ENCODE measurements around the gene MROH9.
A peak's percentile ranks its signal among the peaks of the same experiment; 100 is the strongest.

Gene MROH9

GRCh38 chr1:171084870-171085269 lies 149.5 kb downstream of the MROH9 start:
- Mint-ChIP-seq H3K4me1 (peaks cover 33% of the 10 kb centered on the region), H3K9me3 (no peaks in the 10 kb centered on the region), H3K36me3 (ENCODE audit: low read depth) (no peaks in the 10 kb centered on the region)

GRCh38 chr1:171087896-171088295 lies 152.6 kb downstream of the MROH9 start:
- no peak for TF ChIP-seq CTCF (IDR thresholded peaks at IDR 0.05; ENCODE audit: unreplicated experiment in 3 of 3)
- H3K4me1 Mint-ChIP-seq = peaks cover 17% of the 10 kb centered on the region
- no peak overlapping the region for H3K4me3 Mint-ChIP-seq
- H3K27me3 Mint-ChIP-seq (ENCODE audit: low read depth) = no peaks in the 10 kb centered on the region
- no peaks in the 10 kb centered on the region for H3K36me3 Mint-ChIP-seq (ENCODE audit: low read depth)
- H3K9me3 Mint-ChIP-seq = no peaks in the 10 kb centered on the region
- no peak overlapping the region for H3K27ac Mint-ChIP-seq

More at GRCh38 chr1:171084870-171085269, 149.5 kb downstream of the MROH9 start:
- H3K27me3 Mint-ChIP-seq (ENCODE audit: low read depth) = no peaks in the 10 kb centered on the region
- H3K27ac Mint-ChIP-seq = peak overlapping the region in 2 of 3 experiments; percentile 26 to 28
- no peak overlapping the region for H3K4me3 Mint-ChIP-seq
- TF ChIP-seq CTCF (IDR thresholded peaks at IDR 0.05; ENCODE audit: unreplicated experiment in 3 of 3) = no peak

- H3K27ac Mint-ChIP-seq = no peak within 1 kb of the TSS
- H3K27me3 Mint-ChIP-seq (ENCODE audit: low read depth) = no peaks in the 10 kb centered on the region
These were observed 155.3 kb downstream of the MROH9 start, which contains the start of gene FMO3 for GRCh38 chr1:171090604-171091003. TSS of gene FMO3 (plus strand) at chr1:171090905. CDS start at chr1:171092659, 1,754 bp downstream.

GRCh38 chr1:171103862-171104261 lies 168.5 kb downstream of the MROH9 start:
- no peaks in the 10 kb centered on the region for H3K9me3 Mint-ChIP-seq
- no peak for TF ChIP-seq CTCF (IDR thresholded peaks at IDR 0.05; ENCODE audit: unreplicated experiment in 3 of 3)
- H3K36me3 Mint-ChIP-seq (ENCODE audit: low read depth) = no peaks in the 10 kb centered on the region
- H3K27me3 Mint-ChIP-seq (ENCODE audit: low read depth) = peaks cover 6% of the 10 kb centered on the region
- H3K27ac Mint-ChIP-seq = no peak overlapping the region
- H3K4me1 Mint-ChIP-seq = no peaks in the 10 kb centered on the region
- no peak overlapping the region for H3K4me3 Mint-ChIP-seq

More at GRCh38 chr1:171090604-171091003, 155.3 kb downstream of the MROH9 start, which contains the start of gene FMO3:
- Mint-ChIP-seq H3K9me3 (no peaks in the 10 kb centered on the region), H3K4me3 (no peak within 1 kb of the TSS), H3K4me1 (peaks cover 3% of the 10 kb centered on the region), H3K36me3 (ENCODE audit: low read depth) (no peaks in the 10 kb centered on the region)
- no peak for TF ChIP-seq CTCF (IDR thresholded peaks at IDR 0.05; ENCODE audit: unreplicated experiment in 3 of 3)

GRCh38 chr1:171107262-171107940 lies 172.1 kb downstream of the MROH9 start:
- Mint-ChIP-seq H3K27me3 (ENCODE audit: low read depth) (peaks cover 14% of the 10 kb centered on the region), H3K27ac (no peak overlapping the region), H3K36me3 (ENCODE audit: low read depth) (no peaks in the 10 kb centered on the region), H3K4me1 (peaks cover 7% of the 10 kb centered on the region), H3K4me3 (no peak overlapping the region), H3K9me3 (peaks cover 4% of the 10 kb centered on the region)
- no peak for TF ChIP-seq CTCF (IDR thresholded peaks at IDR 0.05; ENCODE audit: unreplicated experiment in 3 of 3)

GRCh38 chr1:171107969-171108368 lies 172.6 kb downstream of the MROH9 start:
- H3K27ac Mint-ChIP-seq = no peak overlapping the region
- peaks cover 4% of the 10 kb centered on the region for H3K9me3 Mint-ChIP-seq
- H3K4me1 Mint-ChIP-seq = peaks cover 11% of the 10 kb centered on the region

More at GRCh38 chr1:171107969-171108368, 172.6 kb downstream of the MROH9 start:
- TF ChIP-seq CTCF (IDR thresholded peaks at IDR 0.05; ENCODE audit: unreplicated experiment in 3 of 3) = no peak
- no peak overlapping the region for H3K4me3 Mint-ChIP-seq
- peaks cover 14% of the 10 kb centered on the region for H3K27me3 Mint-ChIP-seq (ENCODE audit: low read depth)
- H3K36me3 Mint-ChIP-seq (ENCODE audit: low read depth) = no peaks in the 10 kb centered on the region

All from nephron (organoid).